GM19463 (cell line): Measurements from ENCODE around the gene BCAS1.
"Not testable (repeated sequence)": the region's sequence is repeated elsewhere in the genome, so short reads cannot be mapped to it uniquely, and the experiment has no call there.

Experiments used
- ATAC-seq: cut with Tn5 transposase; IDR thresholded peaks from one replicate; pipeline ENCODE4 v1.9.1; 2021; ENCODE audit warnings: mild to moderate bottlenecking, moderate library complexity; ENCODE audit not compliant: unreplicated experiment

Gene BCAS1

GRCh38 chr20:53933232-53933846 lies 137.1 kb downstream of the BCAS1 start:
- ATAC-seq: no peak

GRCh38 chr20:53932655-53933192 lies 137.7 kb downstream of the BCAS1 start:
- not testable (repeated sequence) for ATAC-seq

GRCh38 chr20:53931597-53931996 lies 138.8 kb downstream of the BCAS1 start:
- no peak for ATAC-seq

- ATAC-seq: no peak
These were observed 139.5 kb downstream of the BCAS1 start for GRCh38 chr20:53930651-53931504.

GRCh38 chr20:53929974-53930650 lies 140.3 kb downstream of the BCAS1 start:
- ATAC-seq: peak; percentile 53

GRCh38 chr20:53929399-53929798 lies 141.0 kb downstream of the BCAS1 start:
- ATAC-seq: no peak

GRCh38 chr20:53927990-53928389 lies 142.4 kb downstream of the BCAS1 start:
- no peak for ATAC-seq

GRCh38 chr20:53926428-53927028 lies 143.9 kb downstream of the BCAS1 start:
- peak; percentile 59 for ATAC-seq

GRCh38 chr20:53925651-53926401 lies 144.6 kb downstream of the BCAS1 start:
- no peak for ATAC-seq

GRCh38 chr20:53923566-53924369 lies 146.6 kb downstream of the BCAS1 start:
- ATAC-seq: no peak

GRCh38 chr20:53922901-53923314 lies 147.5 kb downstream of the BCAS1 start:
- peak; percentile 48 for ATAC-seq

GRCh38 chr20:53921443-53921973 lies 148.9 kb downstream of the BCAS1 start:
- no peak for ATAC-seq

- ATAC-seq: no peak
These were observed 149.6 kb downstream of the BCAS1 start for GRCh38 chr20:53920647-53921245.

- no peak for ATAC-seq
These were observed 150.5 kb downstream of the BCAS1 start for GRCh38 chr20:53919886-53920285.

GRCh38 chr20:53918949-53919361 lies 151.4 kb downstream of the BCAS1 start:
- ATAC-seq: no peak

- no peak for ATAC-seq
These were observed 152.4 kb downstream of the BCAS1 start for GRCh38 chr20:53918020-53918311.

GRCh38 chr20:53917145-53918019 lies 153.0 kb downstream of the BCAS1 start:
- ATAC-seq: peak; percentile 74

- ATAC-seq: no peak
These were observed 154.3 kb downstream of the BCAS1 start for GRCh38 chr20:53916173-53916512.
